ENCODE results near the gene ARVCF.

The ARVCF gene

DNA sequence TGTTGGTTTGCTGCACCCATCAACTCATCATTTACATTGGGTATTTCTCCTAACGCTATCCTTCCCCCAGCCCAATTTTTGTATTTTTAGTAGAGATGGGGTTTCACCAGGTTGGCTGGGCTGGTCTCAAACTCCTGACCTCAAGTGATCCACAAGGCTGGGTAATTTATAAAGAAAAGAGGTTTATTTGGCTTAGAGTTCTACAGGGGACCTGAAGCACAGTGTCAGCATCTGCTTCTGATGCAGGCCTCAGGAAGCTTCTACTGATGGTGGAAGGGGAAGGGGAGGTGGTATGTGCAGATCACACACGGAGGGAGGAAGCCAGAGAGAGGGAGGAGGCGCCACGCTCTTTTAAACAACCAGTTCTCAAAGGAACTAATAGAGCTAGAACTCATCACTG, 30.1 kb upstream of the ARVCF start:
- Histone ChIP-seq H4K20me1 (ENCODE audit: insufficient read depth, low read length) (no peaks in the 10 kb centered on the region), H3K9ac (ENCODE audit: low read length) (no peak overlapping the region), H3K4me3 (ENCODE audit: low read depth, low read length, poor library complexity, severe bottlenecking) (no peak overlapping the region), H3K4me1 (ENCODE audit: insufficient read depth, low read length, severe bottlenecking) (no peaks in the 10 kb centered on the region), H3K9me3 (ENCODE audit: low read length) (peaks cover 3% of the 10 kb centered on the region; the same call in 1 of the 2 replicates), H3K27ac (ENCODE audit: low read depth, low read length, poor library complexity, severe bottlenecking) (no peak overlapping the region), H3K9me2 (ENCODE audit: low read depth, low read length) (no peaks in the 10 kb centered on the region), H3K27me3 (ENCODE audit: insufficient read depth, low read length) (no peaks in the 10 kb centered on the region), H3F3A (ENCODE audit: insufficient read depth, low read length) (no peaks in the 10 kb centered on the region), H2AFZ (ENCODE audit: low read length) (no peak overlapping the region), H3K4me2 (ENCODE audit: low read length) (no peak overlapping the region), H3K79me2 (ENCODE audit: insufficient read depth, low read length) (no peaks in the 10 kb centered on the region), H3K36me3 (ENCODE audit: insufficient read depth, low read length) (peaks cover 33% of the 10 kb centered on the region)
- TF ChIP-seq CTCF (IDR thresholded peaks at IDR 0.05; ENCODE audit: low read length) (no peak), EZH2 (IDR thresholded peaks at IDR 0.05; ENCODE audit: borderline replicate concordance, low read length) (no peak)

DNA sequence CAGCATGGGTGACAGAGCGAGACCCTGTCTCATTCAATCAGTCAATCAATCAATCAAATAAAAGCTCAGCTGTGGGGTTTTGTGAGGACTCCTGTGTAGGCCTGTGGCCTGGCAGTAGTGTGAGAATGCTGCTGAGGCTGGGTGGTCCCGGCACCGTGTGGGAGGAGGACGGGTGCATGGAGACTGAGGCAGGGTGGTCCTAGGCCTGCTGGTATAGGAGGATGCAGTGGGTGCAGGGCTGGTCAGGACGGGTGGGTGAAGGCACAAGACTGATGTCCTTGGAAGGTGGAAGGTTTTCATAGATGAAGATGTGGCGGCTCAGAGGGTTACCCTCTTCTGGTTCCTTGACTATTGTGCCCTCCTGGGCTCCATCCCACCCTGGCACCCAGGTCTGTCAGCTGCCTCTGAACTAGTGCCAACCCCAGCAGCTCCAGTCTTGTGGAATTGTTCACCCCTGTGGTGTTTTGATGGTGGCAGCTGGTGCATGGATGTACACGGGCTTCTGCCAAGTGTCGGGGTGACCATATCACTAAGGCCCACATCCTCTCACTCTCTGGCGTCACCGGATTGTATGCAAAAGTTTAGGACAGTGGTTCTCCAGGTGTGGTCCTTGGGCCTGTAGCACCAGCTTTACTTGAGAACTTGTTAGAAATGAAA, 28.0 kb upstream of the ARVCF start:
- Histone ChIP-seq H3K79me2 (ENCODE audit: insufficient read depth, low read length) (no peaks in the 10 kb centered on the region), H3K4me3 (ENCODE audit: low read depth, low read length, poor library complexity, severe bottlenecking) (no peak overlapping the region), H3K4me1 (ENCODE audit: insufficient read depth, low read length, severe bottlenecking) (no peaks in the 10 kb centered on the region), H3K27me3 (ENCODE audit: insufficient read depth, low read length) (no peaks in the 10 kb centered on the region), H4K20me1 (ENCODE audit: insufficient read depth, low read length) (no peaks in the 10 kb centered on the region), H3K27ac (ENCODE audit: low read depth, low read length, poor library complexity, severe bottlenecking) (no peak overlapping the region), H2AFZ (ENCODE audit: low read length) (no peak overlapping the region), H3K9me3 (ENCODE audit: low read length) (peaks cover 3% of the 10 kb centered on the region; the same call in 1 of the 2 replicates), H3K9me2 (ENCODE audit: low read depth, low read length) (no peaks in the 10 kb centered on the region), H3F3A (ENCODE audit: insufficient read depth, low read length) (no peaks in the 10 kb centered on the region), H3K36me3 (ENCODE audit: insufficient read depth, low read length) (peaks cover 33% of the 10 kb centered on the region), H3K4me2 (ENCODE audit: low read length) (no peak overlapping the region), H3K9ac (ENCODE audit: low read length) (no peak overlapping the region)
- no peak for TF ChIP-seq CTCF (IDR thresholded peaks at IDR 0.05; ENCODE audit: low read length)
- no peak for TF ChIP-seq EZH2 (IDR thresholded peaks at IDR 0.05; ENCODE audit: borderline replicate concordance, low read length)

DNA sequence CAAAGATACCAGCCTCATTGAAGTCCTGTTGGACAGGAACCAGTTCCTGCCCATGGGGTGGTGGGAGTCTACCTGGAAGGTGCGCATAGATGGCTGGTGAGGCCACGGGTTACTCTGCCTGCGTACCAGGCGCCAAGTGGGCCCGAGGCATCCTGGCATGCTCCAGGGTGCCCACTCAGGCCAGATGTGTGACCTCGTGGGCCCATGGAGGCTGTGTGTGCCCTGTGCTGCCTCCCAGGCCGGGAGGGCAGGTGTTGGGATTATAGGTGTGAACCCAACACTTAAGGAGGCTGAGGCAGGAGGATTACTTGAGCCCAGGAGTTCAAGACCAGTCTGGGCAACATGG, 27.3 kb upstream of the ARVCF start:
- Histone ChIP-seq H3K27ac (ENCODE audit: low read depth, low read length, poor library complexity, severe bottlenecking) (no peak overlapping the region), H3K9me2 (ENCODE audit: low read depth, low read length) (no peaks in the 10 kb centered on the region), H3K4me1 (ENCODE audit: insufficient read depth, low read length, severe bottlenecking) (no peaks in the 10 kb centered on the region), H3K79me2 (ENCODE audit: insufficient read depth, low read length) (no peaks in the 10 kb centered on the region), H3K4me3 (ENCODE audit: low read depth, low read length, poor library complexity, severe bottlenecking) (no peak overlapping the region), H4K20me1 (ENCODE audit: insufficient read depth, low read length) (no peaks in the 10 kb centered on the region), H3K27me3 (ENCODE audit: insufficient read depth, low read length) (no peaks in the 10 kb centered on the region), H3K4me2 (ENCODE audit: low read length) (no peak overlapping the region), H2AFZ (ENCODE audit: low read length) (no peak overlapping the region), H3F3A (ENCODE audit: insufficient read depth, low read length) (no peaks in the 10 kb centered on the region), H3K9me3 (ENCODE audit: low read length) (peaks cover 3% of the 10 kb centered on the region; the same call in 1 of the 2 replicates), H3K36me3 (ENCODE audit: insufficient read depth, low read length) (peaks cover 30% of the 10 kb centered on the region), H3K9ac (ENCODE audit: low read length) (no peak overlapping the region)
- no peak for TF ChIP-seq EZH2 (IDR thresholded peaks at IDR 0.05; ENCODE audit: borderline replicate concordance, low read length)
- no peak for TF ChIP-seq CTCF (IDR thresholded peaks at IDR 0.05; ENCODE audit: low read length)

All from OCI-LY1 (cell line).